Skin epidermis (tissue), 12 donors: ENCODE results near the gene BCL11B.

Experiments
- H3K27ac ChIP-seq, 21 experiments: fragments of 200-600 bp; sonication (generic) in 11 of 21; one replicate each; pipeline ENCODE4 v1.5.0; 2020; ENCODE audit warnings: mild to moderate bottlenecking in 3 of 21, inconsistent platforms in 2 of 21, moderate library complexity in 2 of 21
- H3K4me3 ChIP-seq, 7 experiments: fragments of 200-600 bp; sonication (generic) in 2 of 7; one replicate each; pipeline ENCODE4 v1.5.0; 2020; ENCODE audit warnings: inconsistent platforms in 2 of 7, mild to moderate bottlenecking in 2 of 7, moderate library complexity in 1 of 7

BCL11B gene

GRCh38 chr14:99288948-99289347 lies 17.0 kb upstream of the BCL11B start:
- no peak overlapping the region for H3K27ac ChIP-seq
- no peak overlapping the region for H3K4me3 ChIP-seq

GRCh38 chr14:99287269-99287942 lies 15.4 kb upstream of the BCL11B start:
- Histone ChIP-seq H3K4me3 (no peak overlapping the region), H3K27ac (peak overlapping the region in 2 of 21 experiments; percentile 39 to 66)

GRCh38 chr14:99286761-99287160 lies 14.8 kb upstream of the BCL11B start:
- peak overlapping the region in 2 of 21 experiments; percentile 39 to 66 for H3K27ac ChIP-seq
- no peak overlapping the region for H3K4me3 ChIP-seq

- Histone ChIP-seq H3K27ac (no peak overlapping the region), H3K4me3 (no peak overlapping the region)
These were observed 12.4 kb upstream of the BCL11B start for GRCh38 chr14:99284254-99285004.

GRCh38 chr14:99282261-99283050 lies 10.5 kb upstream of the BCL11B start:
- Histone ChIP-seq H3K4me3 (no peak overlapping the region), H3K27ac (no peak overlapping the region)

GRCh38 chr14:99281396-99281795 lies 9.4 kb upstream of the BCL11B start:
- no peak overlapping the region for H3K4me3 ChIP-seq
- no peak overlapping the region for H3K27ac ChIP-seq

GRCh38 chr14:99280852-99281251 lies 8.9 kb upstream of the BCL11B start:
- H3K4me3 ChIP-seq, result no peak overlapping the region
- no peak overlapping the region for H3K27ac ChIP-seq

- Histone ChIP-seq H3K27ac (no peak overlapping the region), H3K4me3 (no peak overlapping the region)
These were observed 8.2 kb upstream of the BCL11B start for GRCh38 chr14:99280066-99280731.

- no peak overlapping the region for H3K4me3 ChIP-seq
These were observed 6.8 kb upstream of the BCL11B start for GRCh38 chr14:99278836-99279235.

GRCh38 chr14:99277530-99277929 lies 5.5 kb upstream of the BCL11B start:
- no peak overlapping the region for H3K4me3 ChIP-seq

More at GRCh38 chr14:99278836-99279235, 6.8 kb upstream of the BCL11B start:
- no peak overlapping the region for H3K27ac ChIP-seq

GRCh38 chr14:99276482-99276881 lies 4.5 kb upstream of the BCL11B start:
- no peak overlapping the region for H3K4me3 ChIP-seq
- no peak overlapping the region for H3K27ac ChIP-seq

More at GRCh38 chr14:99277530-99277929, 5.5 kb upstream of the BCL11B start:
- H3K27ac ChIP-seq, result no peak overlapping the region

- Histone ChIP-seq H3K4me3 (no peak overlapping the region), H3K27ac (peak overlapping the region in 1 of 21 experiments; percentile 98)
These were observed 3.2 kb upstream of the BCL11B start for GRCh38 chr14:99275222-99275584.

- peak overlapping the region in 20 of 21 experiments; percentile 31 to 99 (median 82) for H3K27ac ChIP-seq
- peak overlapping the region; percentile 39 to 67 (median 57) for H3K4me3 ChIP-seq
These were observed 2.6 kb upstream of the BCL11B start for GRCh38 chr14:99274346-99275221.

GRCh38 chr14:99273766-99274345 lies 1.9 kb upstream of the BCL11B start:
- peak overlapping the region; percentile 39 to 67 (median 57) for H3K4me3 ChIP-seq
- H3K27ac ChIP-seq, result peak overlapping the region in 20 of 21 experiments; percentile 55 to 99 (median 90)

GRCh38 chr14:99272899-99273765 lies 1.1 kb upstream of the BCL11B start:
- peak overlapping the region; percentile 51 to 67 (median 64) for H3K4me3 ChIP-seq
- H3K27ac ChIP-seq, result peak overlapping the region; percentile 47 to 99 (median 91)

GRCh38 chr14:99272632-99272898 lies 568 bp upstream of the BCL11B start:
- Histone ChIP-seq H3K4me3 (peak overlapping the region; percentile 51 to 67 (median 64)), H3K27ac (peak overlapping the region in 19 of 21 experiments; percentile 76 to 99 (median 94))

GRCh38 chr14:99271221-99271941 lies 616 bp downstream of the BCL11B start:
- H3K27ac ChIP-seq, result peak overlapping the region; percentile 80 to 99 (median 94)
- peak overlapping the region; percentile 51 to 67 (median 64) for H3K4me3 ChIP-seq
